ENCODE data around the gene ABHD16A.

The ABHD16A gene

DNA sequence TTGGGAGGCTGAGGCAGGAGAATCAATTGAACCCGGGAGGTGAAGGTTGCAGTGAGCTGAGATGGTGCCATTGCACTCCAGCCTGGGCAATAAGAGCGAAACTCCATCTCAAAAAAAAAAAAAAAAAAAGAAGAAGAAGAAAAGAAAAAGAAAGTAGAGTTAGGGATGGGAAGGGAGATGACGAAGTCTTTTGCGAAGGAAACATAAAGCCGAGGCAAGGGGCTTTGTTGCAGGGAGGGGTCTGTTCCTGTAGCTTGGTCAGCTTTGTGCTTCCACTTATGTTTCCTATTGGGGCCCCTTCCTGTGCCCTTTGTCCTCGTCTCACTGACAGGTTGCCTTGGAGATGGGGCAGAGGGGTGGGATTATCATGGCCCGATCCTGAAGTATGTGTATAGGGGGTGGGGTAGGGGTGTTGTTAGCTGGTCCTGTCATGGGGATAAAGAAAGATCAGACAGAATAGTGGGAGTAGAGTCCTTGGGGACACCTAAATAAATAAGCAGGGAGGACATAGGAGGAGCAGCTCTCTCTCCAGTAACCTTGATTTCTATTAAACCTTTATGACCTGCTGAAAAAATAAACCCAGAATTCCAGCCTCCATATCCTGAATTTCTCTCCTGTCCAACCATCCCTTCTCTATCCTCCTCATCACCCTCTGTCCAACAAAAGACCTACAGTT, 34.3 kb upstream of the ABHD16A start:
- H3K4me3 ChIP-seq (ENCODE audit: low read depth, low read length), result no peak overlapping the region
- H3K27me3 ChIP-seq (replicated peaks), result no peaks in the 10 kb centered on the region
- peak overlapping the region; percentile 61 for H3K27ac ChIP-seq
- DNase-seq, result no peak
- in situ Hi-C loops (cut with HindIII; ENCODE audit: low pct_ligation_motif_present, low sequenced_read_pairs), result no loop called here
- H3K36me3 ChIP-seq (replicated peaks), result peaks cover 21% of the 10 kb centered on the region
- TF ChIP-seq, protein P1, sequence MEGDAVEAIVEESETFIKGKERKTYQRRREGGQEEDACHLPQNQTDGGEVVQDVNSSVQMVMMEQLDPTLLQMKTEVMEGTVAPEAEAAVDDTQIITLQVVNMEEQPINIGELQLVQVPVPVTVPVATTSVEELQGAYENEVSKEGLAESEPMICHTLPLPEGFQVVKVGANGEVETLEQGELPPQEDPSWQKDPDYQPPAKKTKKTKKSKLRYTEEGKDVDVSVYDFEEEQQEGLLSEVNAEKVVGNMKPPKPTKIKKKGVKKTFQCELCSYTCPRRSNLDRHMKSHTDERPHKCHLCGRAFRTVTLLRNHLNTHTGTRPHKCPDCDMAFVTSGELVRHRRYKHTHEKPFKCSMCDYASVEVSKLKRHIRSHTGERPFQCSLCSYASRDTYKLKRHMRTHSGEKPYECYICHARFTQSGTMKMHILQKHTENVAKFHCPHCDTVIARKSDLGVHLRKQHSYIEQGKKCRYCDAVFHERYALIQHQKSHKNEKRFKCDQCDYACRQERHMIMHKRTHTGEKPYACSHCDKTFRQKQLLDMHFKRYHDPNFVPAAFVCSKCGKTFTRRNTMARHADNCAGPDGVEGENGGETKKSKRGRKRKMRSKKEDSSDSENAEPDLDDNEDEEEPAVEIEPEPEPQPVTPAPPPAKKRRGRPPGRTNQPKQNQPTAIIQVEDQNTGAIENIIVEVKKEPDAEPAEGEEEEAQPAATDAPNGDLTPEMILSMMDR (IDR thresholded peaks at IDR 0.05; ENCODE audit: low read depth, low read length, missing control alignments), result no peak

DNA sequence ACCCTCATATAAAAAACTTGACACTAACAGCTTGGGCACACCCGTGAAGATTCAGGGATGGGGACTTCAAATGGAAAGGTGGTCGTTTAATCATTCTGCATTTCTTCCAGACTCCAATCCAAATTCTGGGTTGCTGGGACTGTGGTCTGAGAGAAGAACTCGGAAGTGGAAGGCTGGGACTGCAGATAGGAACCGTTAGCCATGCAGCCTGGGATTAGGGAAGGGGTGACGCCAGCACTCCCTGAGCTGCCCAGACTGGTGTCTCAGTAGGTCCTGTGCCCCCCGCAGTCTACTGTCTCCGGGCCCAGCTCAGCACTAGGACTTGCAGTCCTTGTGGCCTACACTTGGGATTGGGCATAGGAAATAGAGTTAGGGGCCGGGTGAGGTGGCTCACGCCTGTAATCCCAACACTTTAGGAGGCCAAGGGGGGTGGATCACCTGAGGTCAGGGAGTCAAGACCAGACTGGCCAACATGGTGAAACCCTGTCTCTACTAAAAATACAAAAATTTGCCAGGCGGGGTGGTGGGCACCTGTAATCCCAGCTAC, 33.7 kb upstream of the ABHD16A start:
- H3K36me3 ChIP-seq (replicated peaks), result peaks cover 26% of the 10 kb centered on the region
- in situ Hi-C loops (cut with HindIII; ENCODE audit: low pct_ligation_motif_present, low sequenced_read_pairs), result no loop called here
- H3K27ac ChIP-seq, result peak overlapping the region; percentile 81
- no peak for DNase-seq
- peak overlapping the region; percentile 96 for H3K4me3 ChIP-seq (ENCODE audit: low read depth, low read length)
- TF ChIP-seq, protein P1 (IDR thresholded peaks at IDR 0.05; ENCODE audit: low read depth, low read length, missing control alignments), result no peak
- no peaks in the 10 kb centered on the region for H3K27me3 ChIP-seq (replicated peaks)

- TF ChIP-seq, protein P1 (IDR thresholded peaks at IDR 0.05; ENCODE audit: low read depth, low read length, missing control alignments), result no peak
- Histone ChIP-seq H3K27me3 (replicated peaks) (no peaks in the 10 kb centered on the region), H3K36me3 (replicated peaks) (peaks cover 33% of the 10 kb centered on the region), H3K27ac (peak within 1 kb of the TSS; percentile 81), H3K4me3 (ENCODE audit: low read depth, low read length) (peak within 1 kb of the TSS; percentile 96)
- in situ Hi-C loops (cut with HindIII; ENCODE audit: low pct_ligation_motif_present, low sequenced_read_pairs), result no loop called here
- DNase-seq, result peak; percentile 78
Observed at GRCh38 chr6:31736021-31736767, 33.1 kb upstream of the ABHD16A start, which contains the start of gene CLIC1. TSS of gene CLIC1 (minus strand) at chr6:31736530. CDS start at chr6:31736300, 230 bp downstream.

DNA sequence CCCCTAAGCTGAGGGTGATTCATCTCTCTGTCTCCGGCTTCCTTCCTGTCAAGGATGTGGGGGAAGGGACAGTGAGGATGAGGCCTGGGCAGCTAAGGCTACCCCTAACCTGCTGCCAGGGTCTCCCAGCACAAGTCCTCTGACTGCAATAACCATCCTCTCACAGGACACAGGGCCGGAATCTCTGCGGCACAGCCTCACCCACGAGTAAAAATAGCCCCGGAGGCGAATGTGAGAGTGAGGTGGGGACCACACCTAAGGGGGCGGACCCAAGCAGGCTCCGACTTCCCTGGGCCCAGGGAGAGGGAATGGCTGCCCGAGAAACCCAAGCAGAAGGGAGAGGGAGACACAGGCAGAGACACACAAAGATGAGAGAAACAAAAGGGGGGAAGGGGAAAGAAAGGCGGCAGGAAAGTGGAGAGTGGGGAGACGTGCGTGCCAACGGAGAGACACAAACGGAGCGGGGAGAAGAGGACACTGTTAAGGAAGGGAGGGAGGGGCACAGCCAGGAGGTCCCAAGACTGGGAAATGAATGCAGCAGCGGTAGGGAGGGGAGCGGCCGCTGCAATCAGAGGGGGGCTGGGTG, 31.8 kb upstream of the ABHD16A start:
- DNase-seq, result peak; percentile 50
- TF ChIP-seq, protein P1 (IDR thresholded peaks at IDR 0.05; ENCODE audit: low read depth, low read length, missing control alignments), result no peak
- Histone ChIP-seq H3K36me3 (replicated peaks) (peaks cover 39% of the 10 kb centered on the region), H3K4me3 (ENCODE audit: low read depth, low read length) (peak overlapping the region; percentile 96), H3K27me3 (replicated peaks) (no peaks in the 10 kb centered on the region), H3K27ac (peak overlapping the region; percentile 81)
- in situ Hi-C loops (cut with HindIII; ENCODE audit: low pct_ligation_motif_present, low sequenced_read_pairs), result no loop called here

DNA sequence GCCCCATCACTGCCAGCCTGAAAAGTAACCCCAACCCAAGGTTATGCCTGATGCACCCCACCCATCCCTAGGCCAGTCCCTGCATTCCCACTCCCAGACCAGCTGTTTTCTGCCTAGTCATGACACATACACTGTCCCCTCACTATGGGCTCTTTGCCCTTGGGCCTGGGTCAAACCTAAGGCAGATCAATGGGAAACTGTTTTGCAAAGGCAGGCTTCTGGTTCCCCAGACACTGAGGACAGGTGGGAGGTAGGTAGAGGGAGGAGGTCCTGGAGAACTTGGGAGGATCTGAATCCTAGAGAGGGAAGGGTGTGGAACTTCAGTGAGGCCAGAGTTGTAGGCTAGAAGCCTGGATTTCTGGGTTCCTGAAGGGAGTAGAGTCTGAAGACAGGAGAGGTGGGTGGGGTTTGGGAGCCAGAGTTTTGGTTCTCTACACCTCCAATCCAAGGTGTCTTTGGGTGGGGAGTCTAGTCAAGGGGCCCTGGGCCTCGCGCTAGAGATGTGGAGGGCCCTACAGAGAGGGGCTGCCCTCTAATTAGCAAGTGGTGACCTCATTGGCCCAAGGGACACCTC, 31.2 kb upstream of the ABHD16A start:
- Histone ChIP-seq H3K4me3 (ENCODE audit: low read depth, low read length) (peak overlapping the region; percentile 96), H3K27me3 (replicated peaks) (no peaks in the 10 kb centered on the region), H3K36me3 (replicated peaks) (peaks cover 39% of the 10 kb centered on the region), H3K27ac (peak overlapping the region; percentile 81)
- TF ChIP-seq, protein P1 (IDR thresholded peaks at IDR 0.05; ENCODE audit: low read depth, low read length, missing control alignments), result no peak
- in situ Hi-C loops (cut with HindIII; ENCODE audit: low pct_ligation_motif_present, low sequenced_read_pairs), result no loop called here
- DNase-seq, result no peak
